ENCODE measurements around the gene HECA. TPM values are rescaled to one million over a fixed set of nuclear protein-coding genes. Genes with fewer than 3 reads are reported as not detected.

Gene HECA
- total RNA-seq, 1 donor from 2014 or later = 10.9 TPM

DNA sequence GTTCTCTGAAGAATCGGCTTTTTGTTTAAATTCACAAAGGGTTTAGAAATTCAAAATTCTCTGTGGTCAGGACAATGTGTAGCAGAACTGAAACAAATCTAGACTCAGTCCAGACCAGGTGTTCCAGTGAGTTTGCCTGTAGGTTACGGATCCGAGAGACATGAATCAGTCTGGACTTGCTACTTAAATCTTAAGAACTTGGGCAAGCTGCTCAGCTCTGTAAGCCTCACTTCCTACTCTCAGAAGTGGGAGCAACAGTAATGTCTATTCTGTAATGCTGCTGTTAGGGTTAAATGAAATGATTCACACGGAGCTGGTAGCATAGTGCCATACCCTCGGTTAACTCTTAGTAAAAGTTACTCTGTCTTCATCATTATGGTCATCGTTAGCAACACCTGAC is 37.7 kb downstream of the HECA start:
- H3K9me3 Mint-ChIP-seq (ENCODE audit: low read depth) = peaks cover 2% of the 10 kb centered on the region
- no peaks in the 10 kb centered on the region for H3K27me3 Mint-ChIP-seq
- no peak overlapping the region for H3K4me3 Mint-ChIP-seq (ENCODE audit: low read depth)
- peaks cover 17% of the 10 kb centered on the region for H3K36me3 Mint-ChIP-seq (ENCODE audit: insufficient read depth)
- peaks cover 7% of the 10 kb centered on the region for H3K4me1 Mint-ChIP-seq (ENCODE audit: low read depth)
- no peak overlapping the region for H3K27ac Mint-ChIP-seq
- no peak for DNase-seq (ENCODE audit: low spot score, unreplicated experiment)
- TF ChIP-seq, protein P1, sequence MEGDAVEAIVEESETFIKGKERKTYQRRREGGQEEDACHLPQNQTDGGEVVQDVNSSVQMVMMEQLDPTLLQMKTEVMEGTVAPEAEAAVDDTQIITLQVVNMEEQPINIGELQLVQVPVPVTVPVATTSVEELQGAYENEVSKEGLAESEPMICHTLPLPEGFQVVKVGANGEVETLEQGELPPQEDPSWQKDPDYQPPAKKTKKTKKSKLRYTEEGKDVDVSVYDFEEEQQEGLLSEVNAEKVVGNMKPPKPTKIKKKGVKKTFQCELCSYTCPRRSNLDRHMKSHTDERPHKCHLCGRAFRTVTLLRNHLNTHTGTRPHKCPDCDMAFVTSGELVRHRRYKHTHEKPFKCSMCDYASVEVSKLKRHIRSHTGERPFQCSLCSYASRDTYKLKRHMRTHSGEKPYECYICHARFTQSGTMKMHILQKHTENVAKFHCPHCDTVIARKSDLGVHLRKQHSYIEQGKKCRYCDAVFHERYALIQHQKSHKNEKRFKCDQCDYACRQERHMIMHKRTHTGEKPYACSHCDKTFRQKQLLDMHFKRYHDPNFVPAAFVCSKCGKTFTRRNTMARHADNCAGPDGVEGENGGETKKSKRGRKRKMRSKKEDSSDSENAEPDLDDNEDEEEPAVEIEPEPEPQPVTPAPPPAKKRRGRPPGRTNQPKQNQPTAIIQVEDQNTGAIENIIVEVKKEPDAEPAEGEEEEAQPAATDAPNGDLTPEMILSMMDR (IDR thresholded peaks at IDR 0.05; ENCODE audit: unreplicated experiment) = no peak

GRCh38 chr6:139173172-139173571 is 38.3 kb downstream of the HECA start:
- no peak overlapping the region for H3K27ac Mint-ChIP-seq
- TF ChIP-seq, protein P1 (IDR thresholded peaks at IDR 0.05; ENCODE audit: unreplicated experiment) = no peak
- peaks cover 2% of the 10 kb centered on the region for H3K9me3 Mint-ChIP-seq (ENCODE audit: low read depth)

GRCh38 chr6:139173822-139174221 is 38.9 kb downstream of the HECA start:
- Mint-ChIP-seq H3K4me3 (ENCODE audit: low read depth) (no peak overlapping the region), H3K9me3 (ENCODE audit: low read depth) (peaks cover 2% of the 10 kb centered on the region), H3K27me3 (no peaks in the 10 kb centered on the region), H3K36me3 (ENCODE audit: insufficient read depth) (peaks cover 21% of the 10 kb centered on the region), H3K27ac (no peak overlapping the region), H3K4me1 (ENCODE audit: low read depth) (peaks cover 7% of the 10 kb centered on the region)
- TF ChIP-seq, protein P1 (IDR thresholded peaks at IDR 0.05; ENCODE audit: unreplicated experiment) = no peak
- DNase-seq (ENCODE audit: low spot score, unreplicated experiment) = no peak

More at GRCh38 chr6:139173172-139173571, 38.3 kb downstream of the HECA start:
- no peaks in the 10 kb centered on the region for H3K27me3 Mint-ChIP-seq
- peaks cover 21% of the 10 kb centered on the region for H3K36me3 Mint-ChIP-seq (ENCODE audit: insufficient read depth)
- no peak for DNase-seq (ENCODE audit: low spot score, unreplicated experiment)
- H3K4me3 Mint-ChIP-seq (ENCODE audit: low read depth) = no peak overlapping the region
- peaks cover 7% of the 10 kb centered on the region for H3K4me1 Mint-ChIP-seq (ENCODE audit: low read depth)

- H3K36me3 Mint-ChIP-seq (ENCODE audit: insufficient read depth) = peaks cover 21% of the 10 kb centered on the region
- peaks cover 2% of the 10 kb centered on the region for H3K9me3 Mint-ChIP-seq (ENCODE audit: low read depth)
- peaks cover 7% of the 10 kb centered on the region for H3K4me1 Mint-ChIP-seq (ENCODE audit: low read depth)
- no peak overlapping the region for H3K27ac Mint-ChIP-seq
- no peak overlapping the region for H3K4me3 Mint-ChIP-seq (ENCODE audit: low read depth)
- TF ChIP-seq, protein P1 (IDR thresholded peaks at IDR 0.05; ENCODE audit: unreplicated experiment) = no peak
- H3K27me3 Mint-ChIP-seq = no peaks in the 10 kb centered on the region
- DNase-seq (ENCODE audit: low spot score, unreplicated experiment) = no peak
Observed at GRCh38 chr6:139174961-139175360, 40.1 kb downstream of the HECA start.

- Mint-ChIP-seq H3K4me3 (ENCODE audit: low read depth) (no peak overlapping the region), H3K9me3 (ENCODE audit: low read depth) (peaks cover under 1% of the 10 kb centered on the region), H3K27ac (no peak overlapping the region), H3K36me3 (ENCODE audit: insufficient read depth) (peaks cover 19% of the 10 kb centered on the region), H3K27me3 (no peaks in the 10 kb centered on the region), H3K4me1 (ENCODE audit: low read depth) (peaks cover 8% of the 10 kb centered on the region)
- DNase-seq (ENCODE audit: low spot score, unreplicated experiment) = no peak
- TF ChIP-seq, protein P1 (IDR thresholded peaks at IDR 0.05; ENCODE audit: unreplicated experiment) = no peak
Observed at GRCh38 chr6:139175389-139175948, 40.6 kb downstream of the HECA start.

All from progenitor cell of endocrine pancreas (in vitro differentiated cells).